HUDEP-2 (cell line): ENCODE results near the gene PAFAH1B1.
"Not testable (repeated sequence)": the region's sequence is repeated elsewhere in the genome, so short reads cannot be mapped to it uniquely, and the experiment has no call there.

ENCODE experiments used
- DNase-seq, 76 experiments: peaks; one replicate each; lab custom pipeline; 2025; ENCODE audit not compliant: unreplicated experiment in 76 of 76; lab: John Stamatoyannopoulos, UW

Gene PAFAH1B1

GRCh38 chr17:2631211-2631610 lies 37.8 kb downstream of the PAFAH1B1 start:
- DNase-seq: no peak

GRCh38 chr17:2634361-2634960 lies 41.0 kb downstream of the PAFAH1B1 start:
- peak in 3 of 76 experiments; percentile 1 to 17 (median 12) for DNase-seq

DNA sequence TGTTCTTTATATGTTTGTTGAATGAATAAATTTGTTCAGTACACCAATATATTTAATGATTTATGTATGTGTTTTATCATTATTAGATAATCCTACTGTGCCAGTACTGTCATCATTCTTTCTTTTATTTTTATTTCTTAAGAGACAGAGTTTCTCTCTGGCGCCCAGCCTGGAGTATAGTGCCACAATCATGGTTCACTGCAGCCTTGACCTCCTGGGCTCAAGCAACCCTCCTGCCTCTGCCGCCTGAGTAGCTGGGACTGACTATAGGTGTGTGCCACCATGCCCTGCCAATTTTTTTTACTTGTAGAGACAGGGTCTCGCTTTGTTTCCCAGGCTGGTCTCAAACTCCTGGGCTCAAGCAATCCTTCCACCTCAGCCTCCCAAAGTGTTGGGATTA lies 41.8 kb downstream of the PAFAH1B1 start:
- DNase-seq: no peak

DNA sequence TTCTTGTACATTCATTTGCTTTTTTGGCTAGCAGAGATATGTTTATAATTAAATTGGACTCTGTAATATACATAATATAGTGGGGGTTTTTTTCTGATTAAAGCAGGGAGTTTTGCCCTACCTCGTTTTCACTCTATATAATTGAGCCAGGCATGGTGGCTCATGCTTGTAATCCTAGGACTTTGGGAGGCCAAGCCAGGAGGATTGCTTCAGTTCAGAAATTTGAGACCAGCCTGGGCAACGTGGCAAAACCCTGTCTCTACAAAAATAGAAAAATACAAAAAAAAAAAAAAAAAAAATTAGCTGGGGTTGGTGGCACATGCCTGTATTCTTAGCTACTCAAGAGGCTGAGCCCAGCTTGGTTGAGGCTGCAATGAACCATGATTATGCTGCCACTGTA lies 42.2 kb downstream of the PAFAH1B1 start:
- DNase-seq: no peak

DNA sequence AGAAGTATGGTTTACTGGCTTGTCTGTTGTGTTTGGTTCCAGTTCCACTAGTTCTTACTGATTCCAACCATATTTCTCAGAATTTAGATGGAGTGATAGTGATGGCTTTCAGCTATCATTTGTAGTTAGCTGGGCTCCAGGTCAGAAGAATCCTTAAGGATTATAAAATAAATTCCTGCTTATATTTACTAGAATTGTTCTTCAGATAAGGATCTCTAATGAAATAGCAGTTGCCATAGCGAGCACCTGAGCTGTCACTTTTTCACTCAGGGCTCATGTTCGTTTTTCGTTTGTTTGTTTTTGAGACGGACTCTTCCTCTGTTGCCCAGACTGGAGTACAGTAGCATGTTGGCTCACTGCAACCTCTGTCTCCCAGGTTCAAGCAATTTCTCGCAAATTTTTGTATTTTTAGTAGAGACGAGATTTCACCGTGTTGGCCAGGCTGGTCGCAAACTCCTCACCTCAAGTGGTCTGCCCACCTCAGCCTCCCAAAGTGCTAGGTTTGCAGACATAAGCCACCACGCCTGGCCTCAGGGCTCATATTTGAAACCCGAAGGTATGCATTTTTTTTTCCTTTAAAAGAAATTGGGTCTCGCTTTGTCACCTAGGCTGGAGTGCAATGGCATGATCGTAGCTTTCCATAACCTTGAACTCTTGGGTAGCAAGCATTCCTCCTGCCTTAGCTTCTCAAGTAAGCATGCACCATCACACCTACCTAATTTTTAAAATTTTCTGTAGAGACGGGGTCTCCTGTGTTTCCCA lies 42.9 kb downstream of the PAFAH1B1 start:
- DNase-seq: no peak

- no peak for DNase-seq
These were observed 44.0 kb downstream of the PAFAH1B1 start for GRCh38 chr17:2637422-2637821.

DNA sequence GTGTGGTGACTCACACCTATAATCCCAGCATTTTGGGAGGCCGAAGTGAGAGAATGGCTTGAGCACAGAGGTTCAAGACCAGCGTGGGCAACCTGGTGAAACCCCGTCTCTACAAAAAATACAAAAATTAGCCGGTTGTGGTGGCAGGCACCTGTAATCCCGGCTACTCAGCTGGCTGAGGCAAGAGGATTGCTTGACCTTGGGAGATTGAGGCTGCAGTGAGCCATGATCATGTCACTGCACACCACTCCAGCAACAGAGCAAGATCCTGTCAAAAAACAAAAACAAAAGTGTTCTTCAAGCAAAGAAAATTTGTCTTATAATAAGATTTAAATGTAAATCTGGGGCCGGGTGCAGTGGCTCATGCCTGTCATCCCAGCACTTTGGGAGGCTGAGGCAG lies 51.5 kb downstream of the PAFAH1B1 start:
- no peak for DNase-seq

- no peak for DNase-seq
These were observed 54.5 kb downstream of the PAFAH1B1 start for GRCh38 chr17:2647957-2648356.

- DNase-seq: no peak
These were observed 55.7 kb downstream of the PAFAH1B1 start for GRCh38 chr17:2649191-2649590.

DNA sequence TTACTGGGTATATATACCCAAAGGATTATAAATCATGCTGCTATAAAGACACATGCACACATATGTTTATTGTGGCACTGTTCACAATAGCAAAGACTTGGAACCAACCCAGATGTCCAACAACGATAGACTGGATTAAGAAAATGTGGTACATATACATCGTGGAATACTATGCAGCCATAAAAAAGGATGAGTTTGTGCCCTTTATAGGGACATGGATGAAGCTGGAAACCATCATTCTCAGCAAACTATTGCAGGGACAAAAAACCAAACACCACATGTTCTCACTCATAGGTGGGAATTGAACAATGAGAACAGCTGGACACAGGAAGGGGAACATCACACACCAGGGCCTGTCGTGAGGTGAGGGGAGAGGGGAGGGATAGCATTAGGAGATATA lies 59.5 kb downstream of the PAFAH1B1 start:
- DNase-seq: not testable (repeated sequence)

DNA sequence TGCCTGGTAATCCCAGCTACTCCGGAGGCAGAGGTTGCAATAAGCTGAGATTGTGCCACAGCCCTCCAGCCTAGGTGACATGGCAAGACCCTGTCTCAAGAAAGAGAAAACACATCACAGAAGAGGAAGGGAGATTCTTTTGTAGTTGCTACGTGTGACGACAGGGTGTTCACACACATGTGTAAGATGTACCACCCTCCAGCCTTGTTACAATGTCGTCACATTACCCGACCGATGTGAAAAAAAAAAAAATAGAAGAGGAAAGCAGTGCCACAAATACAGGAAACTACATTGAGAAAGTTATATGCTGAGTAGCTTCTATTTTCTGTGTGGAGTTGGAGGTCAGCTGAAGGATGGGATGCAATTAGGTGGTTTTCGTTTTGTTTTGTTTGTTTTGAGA lies 62.1 kb downstream of the PAFAH1B1 start:
- no peak for DNase-seq

GRCh38 chr17:2656283-2656682 lies 62.8 kb downstream of the PAFAH1B1 start:
- DNase-seq: no peak

GRCh38 chr17:2659337-2659736 lies 65.9 kb downstream of the PAFAH1B1 start:
- peak in 9 of 76 experiments; percentile 1 to 18 (median 6) for DNase-seq

- DNase-seq: not testable (repeated sequence)
These were observed 67.0 kb downstream of the PAFAH1B1 start for GRCh38 chr17:2660410-2660809.

GRCh38 chr17:2672026-2672425 lies 78.6 kb downstream of the PAFAH1B1 start:
- DNase-seq: no peak

- DNase-seq: not testable (repeated sequence)
These were observed 85.8 kb downstream of the PAFAH1B1 start for GRCh38 chr17:2679247-2679646.

DNA sequence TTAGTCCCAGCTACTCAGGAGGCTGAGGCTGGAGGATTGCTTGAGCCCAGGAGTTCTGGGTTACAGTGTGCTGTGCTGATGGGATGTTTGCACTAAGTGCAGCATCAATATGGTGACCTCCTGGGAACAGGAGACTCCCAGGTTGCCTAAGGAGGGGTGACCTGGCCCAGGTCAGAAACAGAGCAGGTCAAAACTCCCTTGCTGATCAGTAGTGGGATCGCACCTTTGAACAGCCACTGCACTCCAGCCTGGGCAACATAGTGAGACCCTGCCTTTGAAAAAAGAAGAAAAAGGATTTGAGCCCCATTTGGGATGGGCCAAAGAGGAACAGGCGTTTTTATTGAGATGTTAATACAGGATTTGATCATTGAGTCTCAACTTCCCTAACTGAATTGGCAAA lies 87.5 kb downstream of the PAFAH1B1 start:
- DNase-seq: no peak

DNA sequence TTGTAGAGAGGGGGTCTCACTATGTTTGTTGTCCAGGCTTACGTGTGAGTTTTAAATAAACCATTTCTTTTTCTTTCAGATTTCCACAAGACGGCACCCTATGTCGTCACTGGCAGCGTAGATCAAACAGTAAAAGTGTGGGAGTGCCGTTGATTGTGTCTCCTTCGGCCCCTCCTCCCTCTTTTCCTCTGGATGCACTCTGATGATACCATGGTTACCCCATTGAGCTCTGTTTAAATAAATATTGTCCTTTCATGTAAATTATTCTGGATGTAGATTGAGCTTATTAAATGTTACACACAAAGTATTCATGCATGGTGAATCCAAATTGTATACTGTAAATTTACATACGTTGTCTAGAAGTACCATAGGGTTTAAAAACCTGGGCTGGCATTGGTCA lies 88.2 kb downstream of the PAFAH1B1 start:
- no peak for DNase-seq

DNA sequence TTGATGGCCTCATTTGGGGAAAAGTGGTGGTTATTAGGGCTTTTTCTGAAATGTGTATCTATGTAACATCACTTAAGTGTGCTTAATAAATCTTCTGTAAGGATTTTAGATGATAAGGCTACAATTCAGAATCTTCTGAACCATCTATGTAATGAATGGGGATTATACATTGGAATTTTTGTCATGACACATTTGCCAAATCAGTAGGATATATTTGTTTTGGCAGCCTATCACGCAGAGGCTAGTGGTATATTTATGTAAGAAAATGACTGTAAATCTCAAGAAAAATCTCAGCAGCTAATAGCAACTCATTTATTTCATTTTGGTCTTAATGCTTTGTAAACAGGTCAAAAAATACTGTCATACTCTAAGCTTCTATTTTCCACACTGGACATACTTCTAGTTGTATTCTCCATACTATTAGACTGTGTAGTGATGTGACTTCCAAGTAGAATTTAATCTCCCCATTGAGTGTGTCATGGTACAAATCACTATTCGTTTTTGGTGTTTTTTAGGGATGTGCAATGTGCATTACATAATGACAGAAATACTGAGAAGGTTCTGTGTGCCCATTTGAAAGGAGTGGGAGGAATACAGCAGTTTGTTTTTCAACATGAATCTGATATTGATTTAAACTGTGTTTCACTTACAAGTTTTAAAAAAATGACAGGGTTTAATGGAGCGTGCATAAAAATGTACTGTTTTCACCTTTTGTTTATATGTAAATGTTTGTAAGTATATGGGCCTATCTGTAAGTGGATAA lies 88.9 kb downstream of the PAFAH1B1 start:
- DNase-seq: no peak

- DNase-seq: no peak
These were observed 90.5 kb downstream of the PAFAH1B1 start for GRCh38 chr17:2683912-2684311.

- no peak for DNase-seq
These were observed 91.1 kb downstream of the PAFAH1B1 start for GRCh38 chr17:2684549-2684948.

DNA sequence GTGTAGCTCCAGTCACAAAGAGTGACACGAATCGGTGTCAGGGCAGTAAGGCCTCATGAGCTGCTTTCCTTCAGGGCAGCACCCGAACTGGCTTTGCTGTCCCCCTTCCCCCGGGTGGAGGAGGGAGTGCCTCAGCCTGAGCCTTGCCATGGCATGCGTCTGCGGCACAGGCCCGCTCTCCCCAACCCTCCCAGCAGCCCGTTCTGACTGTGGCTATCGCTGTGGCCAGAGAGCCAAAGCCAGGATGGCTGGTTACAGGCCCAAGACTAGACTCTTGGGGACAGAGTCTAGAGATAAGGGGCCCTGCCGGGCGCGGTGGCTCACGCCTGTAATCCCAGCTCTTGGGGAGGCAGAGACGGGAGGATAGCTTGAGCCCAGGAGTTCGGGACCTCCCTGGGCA lies 92.2 kb downstream of the PAFAH1B1 start:
- DNase-seq: no peak
